Measurements from ENCODE around the gene WBP1L.

WBP1L gene

GRCh38 chr10:102759497-102760210 lies 15.9 kb downstream of the WBP1L start:
- no peak for DNase-seq (ENCODE audit: low read depth in 3 of 3)

DNA sequence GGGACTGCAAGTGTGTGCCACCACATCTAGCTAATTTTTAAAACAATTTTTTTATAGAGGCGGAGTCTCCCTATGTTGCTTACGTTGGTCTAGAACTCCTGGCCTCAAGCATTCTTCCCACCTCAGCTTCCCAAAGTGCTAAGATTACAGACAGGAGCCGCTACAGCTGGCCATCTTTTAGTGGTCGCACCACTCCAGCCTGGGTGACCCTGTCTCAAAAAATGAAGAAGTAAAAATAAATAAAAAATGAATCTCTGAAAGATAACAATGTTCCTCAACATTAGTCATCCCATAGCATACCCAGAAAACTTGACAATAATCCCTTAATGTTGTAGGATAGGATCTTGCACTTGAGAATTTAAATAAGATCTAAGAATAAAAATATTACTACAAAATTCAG lies 18.2 kb downstream of the WBP1L start:
- no peak for DNase-seq (ENCODE audit: low read depth in 3 of 3)

DNA sequence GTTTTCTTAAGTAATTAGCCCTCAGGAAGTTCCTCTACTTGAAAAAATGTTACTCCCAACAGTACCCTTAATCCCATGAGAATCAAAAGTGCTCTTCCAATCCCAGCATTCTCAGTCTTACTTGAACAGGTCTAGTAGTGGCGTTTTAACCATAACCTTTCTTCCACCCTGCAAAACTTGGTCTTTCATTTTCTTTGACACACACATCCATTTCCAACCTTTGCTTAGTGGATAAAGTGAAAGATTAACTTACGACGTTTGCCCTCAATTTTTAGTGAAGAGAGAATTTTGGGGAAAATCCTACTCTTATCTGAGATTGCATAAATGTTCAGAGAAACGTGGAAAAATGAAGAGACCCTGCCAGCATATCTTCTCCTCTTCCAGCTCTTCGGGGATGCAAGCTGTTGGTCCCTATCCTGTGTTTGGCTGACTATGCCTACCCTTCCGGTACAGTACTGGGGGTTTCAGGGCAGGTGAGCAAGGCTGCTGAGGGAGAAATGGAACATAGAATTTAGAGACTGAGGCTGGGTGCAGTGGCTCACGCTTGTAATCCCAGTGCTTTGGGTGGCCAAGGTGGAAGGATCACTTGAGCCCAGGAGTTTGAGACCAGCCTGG lies 18.8 kb downstream of the WBP1L start:
- no peak for DNase-seq (ENCODE audit: low read depth in 3 of 3)

DNA sequence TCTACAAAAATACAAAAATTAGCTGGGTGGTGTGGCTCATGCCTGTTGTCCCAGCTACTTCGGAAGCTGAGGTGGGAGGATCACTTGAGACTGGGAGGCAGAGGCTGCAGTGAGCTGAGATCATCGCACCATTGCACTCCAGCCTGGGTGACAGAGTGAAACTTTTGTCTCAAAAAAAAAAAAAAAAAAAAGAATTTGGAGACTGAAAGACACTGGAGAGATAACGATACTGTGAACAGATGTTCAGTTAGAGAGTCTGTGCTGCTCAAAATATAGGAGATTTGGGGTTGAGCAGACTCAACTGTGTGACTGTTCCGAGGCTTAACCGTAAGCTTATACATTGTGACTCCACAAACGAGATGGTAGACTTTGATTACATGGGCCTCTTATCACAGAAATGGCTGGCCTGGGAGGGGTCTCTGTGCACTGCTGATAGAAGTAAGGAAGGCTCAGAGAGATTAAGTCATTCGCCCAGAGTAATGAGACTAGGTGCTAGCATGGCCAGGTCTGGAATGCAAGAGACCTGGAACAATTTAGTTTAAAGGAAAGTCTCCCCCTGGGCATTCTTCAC lies 19.4 kb downstream of the WBP1L start:
- DNase-seq (ENCODE audit: low read depth in 3 of 3), result no peak

GRCh38 chr10:102764470-102765161 lies 20.9 kb downstream of the WBP1L start:
- no peak for DNase-seq (ENCODE audit: low read depth in 3 of 3)

DNA sequence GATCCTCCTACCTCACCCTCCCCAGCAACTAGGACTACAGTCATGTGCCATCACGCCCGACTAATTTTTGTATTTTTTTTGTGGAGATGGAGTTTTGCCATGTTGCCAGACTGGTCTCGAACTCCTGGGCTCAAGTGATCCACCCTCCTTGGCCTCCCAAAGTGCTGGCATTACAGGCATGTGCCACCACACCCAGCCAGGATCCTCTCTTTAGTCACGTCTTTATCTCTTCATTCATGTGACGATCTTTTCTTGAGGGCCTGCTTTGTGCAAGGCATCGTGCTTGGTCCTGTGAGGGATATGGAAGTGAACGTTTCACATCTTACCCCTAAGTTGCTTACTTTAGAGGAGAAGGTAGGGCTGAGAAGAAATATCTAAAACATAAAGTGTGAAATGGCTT lies 21.6 kb downstream of the WBP1L start:
- DNase-seq (ENCODE audit: low read depth in 3 of 3), result no peak

- no peak for DNase-seq (ENCODE audit: low read depth in 3 of 3)
These were observed 23.8 kb downstream of the WBP1L start for GRCh38 chr10:102767428-102768160.

GRCh38 chr10:102769375-102770107 lies 25.8 kb downstream of the WBP1L start:
- no peak for DNase-seq (ENCODE audit: low read depth in 3 of 3)

- DNase-seq (ENCODE audit: low read depth in 3 of 3), result no peak
These were observed 26.3 kb downstream of the WBP1L start for GRCh38 chr10:102770108-102770482.

DNA sequence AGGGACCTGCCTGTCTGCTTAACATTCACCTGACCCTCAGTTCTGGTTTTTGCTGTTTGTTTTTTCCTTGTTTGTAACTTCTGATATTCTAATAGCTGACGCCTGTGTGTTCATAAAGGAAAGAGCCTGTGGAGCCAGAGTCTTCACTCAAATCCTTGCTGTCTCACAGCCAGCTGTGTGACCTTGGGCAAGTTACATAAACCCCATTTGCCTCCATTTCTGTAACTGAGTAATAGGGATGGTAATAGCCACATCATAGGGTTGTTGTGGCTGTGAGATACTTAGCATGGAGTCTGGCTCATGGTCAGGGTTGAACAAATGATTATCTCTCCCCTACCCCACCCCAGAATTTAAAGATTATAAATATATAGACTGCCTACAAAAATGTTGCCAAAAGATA lies 27.0 kb downstream of the WBP1L start:
- no peak for DNase-seq (ENCODE audit: low read depth in 3 of 3)

GRCh38 chr10:102773320-102773719 lies 29.6 kb downstream of the WBP1L start:
- no peak for DNase-seq (ENCODE audit: low read depth in 3 of 3)

DNA sequence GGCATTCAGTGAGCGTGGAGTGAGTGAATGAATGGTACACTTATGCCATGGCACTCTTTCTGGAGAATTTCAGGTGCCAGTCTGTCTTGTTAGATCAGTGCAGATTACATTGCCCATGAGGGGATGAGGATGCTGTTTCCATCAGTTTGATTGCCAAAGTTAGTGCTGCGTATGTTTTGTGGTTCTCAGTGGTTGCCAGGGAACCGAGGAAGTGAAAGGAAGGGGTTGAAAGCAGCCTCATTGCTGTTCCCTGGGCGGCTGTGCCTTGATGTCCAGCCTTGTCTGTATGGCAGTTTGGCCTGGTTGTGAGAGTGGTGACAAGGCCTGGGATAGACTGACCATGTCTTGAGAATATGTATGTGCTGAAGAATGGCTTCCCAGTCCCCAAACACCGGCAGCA lies 30.2 kb downstream of the WBP1L start:
- DNase-seq (ENCODE audit: low read depth in 3 of 3), result no peak

- DNase-seq (ENCODE audit: low read depth in 3 of 3), result no peak
These were observed 31.6 kb downstream of the WBP1L start for GRCh38 chr10:102775201-102775934.

DNA sequence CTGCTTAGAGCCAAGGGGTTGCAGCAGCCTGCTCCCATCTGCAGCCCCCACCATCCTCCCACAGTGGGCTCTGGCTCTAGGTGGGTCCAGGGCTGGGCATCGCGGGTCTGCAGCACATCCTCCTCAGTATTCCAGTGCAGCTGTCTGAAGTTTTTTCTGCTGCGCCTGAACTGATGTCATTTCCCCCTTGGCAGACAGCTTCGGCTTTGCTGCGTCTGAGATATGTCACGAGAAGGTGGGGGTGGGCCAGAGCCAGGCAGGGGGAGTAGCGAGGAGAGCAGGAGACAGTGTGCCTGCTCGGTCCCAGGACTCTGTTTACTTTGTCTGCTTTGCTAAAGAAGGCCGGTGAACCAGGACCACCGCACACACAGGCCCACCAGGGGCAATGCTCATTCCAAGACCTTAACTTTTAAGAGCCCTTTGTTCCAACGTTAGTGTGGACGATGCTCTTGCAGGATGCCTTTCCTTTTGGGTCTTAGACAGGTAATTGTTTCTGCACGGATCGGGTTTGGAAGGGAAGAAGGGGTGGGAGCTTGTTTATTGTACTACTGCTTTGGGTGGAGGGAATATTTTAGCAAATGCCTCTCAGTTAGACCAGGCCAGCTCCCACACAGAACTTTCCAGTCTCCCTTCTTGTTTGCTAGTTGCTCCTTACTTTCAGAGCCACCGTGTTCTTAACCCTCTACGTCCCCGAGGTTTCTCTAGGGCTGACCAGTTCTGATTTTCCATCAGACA lies 32.4 kb downstream of the WBP1L start:
- DNase-seq (ENCODE audit: low read depth in 3 of 3), result no peak

GRCh38 chr10:102776779-102777456 lies 33.2 kb downstream of the WBP1L start:
- DNase-seq (ENCODE audit: low read depth in 3 of 3), result no peak

DNA sequence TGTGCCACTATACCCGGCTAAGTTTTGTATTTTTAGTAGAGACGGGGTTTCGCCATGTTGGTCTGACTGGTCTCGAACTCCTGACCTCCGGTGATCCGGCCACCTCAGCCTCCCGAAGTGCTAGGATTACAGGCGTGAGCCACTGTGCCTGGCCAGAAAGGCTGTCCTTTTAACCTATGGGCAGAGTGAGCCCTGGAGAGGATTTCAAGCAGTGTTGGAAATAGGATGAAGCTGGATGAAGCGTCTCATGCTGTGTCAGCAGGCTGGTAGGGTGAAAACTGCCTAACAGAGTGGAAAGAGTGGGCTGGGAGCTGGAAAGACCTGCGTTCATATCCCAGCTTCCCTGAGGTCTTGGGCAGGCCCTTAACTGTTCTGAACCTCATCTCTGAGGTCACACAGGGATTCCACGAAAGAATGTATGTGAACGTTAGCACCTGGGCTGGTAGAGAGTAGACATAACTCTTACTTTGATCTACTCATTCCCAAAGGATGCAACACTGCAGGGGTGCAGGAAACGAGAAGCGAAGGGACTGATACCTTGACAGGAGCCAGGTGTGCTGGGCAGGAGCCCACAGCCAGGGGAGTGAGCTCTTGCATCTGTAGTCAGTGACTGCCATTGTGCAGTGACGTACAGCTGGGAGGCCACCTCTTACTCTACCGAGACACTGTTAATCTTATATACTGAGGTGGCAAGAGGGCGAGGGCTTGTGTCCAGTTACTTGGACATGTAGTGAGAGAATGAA lies 34.1 kb downstream of the WBP1L start:
- no peak for DNase-seq (ENCODE audit: low read depth in 3 of 3)

DNA sequence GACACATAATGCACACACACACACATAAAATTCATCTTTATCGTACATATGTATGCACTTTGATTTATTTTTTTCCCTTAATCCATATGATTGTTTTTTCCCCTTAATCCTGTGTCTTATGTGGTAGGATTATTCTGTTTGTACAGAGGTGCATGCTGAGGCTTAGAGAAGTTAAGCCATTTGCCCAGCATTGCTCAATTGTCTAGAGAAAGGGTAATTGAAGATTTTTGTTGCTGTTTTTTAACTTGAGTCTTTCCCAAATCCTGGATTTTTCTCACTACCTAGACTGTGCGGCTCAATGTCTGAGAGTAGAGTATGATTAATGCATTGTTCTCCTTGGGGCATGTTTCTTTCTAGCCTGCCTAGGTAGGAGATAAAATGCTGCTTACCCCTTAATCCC lies 35.0 kb downstream of the WBP1L start:
- DNase-seq (ENCODE audit: low read depth in 3 of 3), result no peak

- DNase-seq (ENCODE audit: low read depth in 3 of 3), result no peak
These were observed 36.2 kb downstream of the WBP1L start for GRCh38 chr10:102779680-102780526.
